Activated CD8-positive, alpha-beta memory T cell treated with anti-CD3 and anti-CD28 coated beads for 1 hour (primary cell): Measurements from ENCODE around the gene SMURF2.
"Not testable (repeated sequence)": the region's sequence is repeated elsewhere in the genome, so short reads cannot be mapped to it uniquely, and the experiment has no call there.

Experiments
- DNase-seq, 2 donors: peaks; one replicate each; pipeline ENCODE4 v3.0.0-alpha.2; 2020; ENCODE audit warnings: low read depth in 1 of 2; ENCODE audit errors: extremely low read depth in 1 of 2

SMURF2 gene

GRCh38 chr17:64661976-64662773 lies at the start of gene SMURF2:
Gene SMURF2 (minus strand): TSS chr17:64662307. CDS start chr17:64661880, 427 bp downstream.
- peak; percentile 41 to 68 for DNase-seq

GRCh38 chr17:64709481-64709880 lies 47.4 kb upstream of the SMURF2 start:
- DNase-seq, result no peak

GRCh38 chr17:64707050-64707591 lies 45.0 kb upstream of the SMURF2 start:
- DNase-seq, result no peak

GRCh38 chr17:64706224-64707049 lies 44.3 kb upstream of the SMURF2 start:
- DNase-seq, result no peak

- no peak for DNase-seq
Observed at GRCh38 chr17:64702815-64703214, 40.7 kb upstream of the SMURF2 start.

- DNase-seq, result no peak
Observed at GRCh38 chr17:64698725-64699124, 36.6 kb upstream of the SMURF2 start.

- DNase-seq, result no peak
Observed at GRCh38 chr17:64694207-64694606, 32.1 kb upstream of the SMURF2 start.

- no peak for DNase-seq
Observed at GRCh38 chr17:64692187-64692586, 30.1 kb upstream of the SMURF2 start.

GRCh38 chr17:64689106-64689505 lies 27.0 kb upstream of the SMURF2 start:
- DNase-seq, result no peak

- no peak for DNase-seq
Observed at GRCh38 chr17:64688481-64688880, 26.4 kb upstream of the SMURF2 start.

- no peak for DNase-seq
Observed at GRCh38 chr17:64687961-64688360, 25.9 kb upstream of the SMURF2 start.

- no peak for DNase-seq
Observed at GRCh38 chr17:64687376-64687775, 25.3 kb upstream of the SMURF2 start.

- no peak for DNase-seq
Observed at GRCh38 chr17:64686705-64687104, 24.6 kb upstream of the SMURF2 start.

- DNase-seq, result no peak
Observed at GRCh38 chr17:64685705-64686104, 23.6 kb upstream of the SMURF2 start.

- no peak for DNase-seq
Observed at GRCh38 chr17:64683796-64684195, 21.7 kb upstream of the SMURF2 start.

- DNase-seq, result no peak
Observed at GRCh38 chr17:64682261-64683181, 20.4 kb upstream of the SMURF2 start.

- no peak for DNase-seq
Observed at GRCh38 chr17:64679710-64680216, 17.7 kb upstream of the SMURF2 start.

- no peak for DNase-seq
Observed at GRCh38 chr17:64676763-64677162, 14.7 kb upstream of the SMURF2 start.

- not testable (repeated sequence) for DNase-seq
Observed at GRCh38 chr17:64670843-64671590, 8.9 kb upstream of the SMURF2 start.
